ENCODE results near the gene IGHMBP2.

GRCh38 chr11:68974421-68975194 is 70.9 kb downstream of the IGHMBP2 start:
- TF ChIP-seq CTCF (conservative IDR thresholded peaks at IDR 0.05) (no peak), EZH2 (IDR thresholded peaks at IDR 0.05; ENCODE audit: low read depth) (no peak)
